AG09319 (cell line): Measurements from ENCODE around the gene TTC29.
"Not testable (repeated sequence)": the region's sequence is repeated elsewhere in the genome, so short reads cannot be mapped to it uniquely, and the experiment has no call there.

ENCODE experiments used
- DNase-seq: peaks from one replicate; pipeline ENCODE4 v3.0.0-alpha.2; 2010; ENCODE audit warnings: low read depth; ENCODE audit errors: extremely low read depth
- TF ChIP-seq, protein P1 (sequence below): IDR thresholded peaks from 2 replicates; pipeline ENCODE4 v1.5.1; 2011; ENCODE audit warnings: low read depth, mild to moderate bottlenecking, inconsistent platforms, low read length, moderate library complexity

Gene TTC29

DNA sequence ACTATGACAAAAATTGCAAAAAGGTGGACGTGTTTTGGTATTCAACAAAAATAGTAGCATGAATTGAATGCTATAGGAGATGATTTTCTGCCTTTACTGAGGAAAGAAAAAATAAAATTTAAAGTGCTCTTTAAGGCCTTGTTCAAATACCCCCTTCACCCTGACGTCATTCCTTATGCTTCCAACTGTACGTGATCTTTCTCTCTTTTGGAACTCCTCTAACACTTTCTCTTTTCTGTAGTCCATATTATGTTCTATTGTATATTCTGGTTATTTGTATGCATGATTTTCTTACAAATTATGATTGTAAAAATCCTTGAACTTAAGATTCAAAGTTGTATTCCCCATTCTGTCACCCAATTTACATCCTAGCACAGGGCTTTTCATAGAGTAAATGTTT lies 206.5 kb downstream of the TTC29 start:
- TF ChIP-seq, protein P1, sequence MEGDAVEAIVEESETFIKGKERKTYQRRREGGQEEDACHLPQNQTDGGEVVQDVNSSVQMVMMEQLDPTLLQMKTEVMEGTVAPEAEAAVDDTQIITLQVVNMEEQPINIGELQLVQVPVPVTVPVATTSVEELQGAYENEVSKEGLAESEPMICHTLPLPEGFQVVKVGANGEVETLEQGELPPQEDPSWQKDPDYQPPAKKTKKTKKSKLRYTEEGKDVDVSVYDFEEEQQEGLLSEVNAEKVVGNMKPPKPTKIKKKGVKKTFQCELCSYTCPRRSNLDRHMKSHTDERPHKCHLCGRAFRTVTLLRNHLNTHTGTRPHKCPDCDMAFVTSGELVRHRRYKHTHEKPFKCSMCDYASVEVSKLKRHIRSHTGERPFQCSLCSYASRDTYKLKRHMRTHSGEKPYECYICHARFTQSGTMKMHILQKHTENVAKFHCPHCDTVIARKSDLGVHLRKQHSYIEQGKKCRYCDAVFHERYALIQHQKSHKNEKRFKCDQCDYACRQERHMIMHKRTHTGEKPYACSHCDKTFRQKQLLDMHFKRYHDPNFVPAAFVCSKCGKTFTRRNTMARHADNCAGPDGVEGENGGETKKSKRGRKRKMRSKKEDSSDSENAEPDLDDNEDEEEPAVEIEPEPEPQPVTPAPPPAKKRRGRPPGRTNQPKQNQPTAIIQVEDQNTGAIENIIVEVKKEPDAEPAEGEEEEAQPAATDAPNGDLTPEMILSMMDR = no peak

DNA sequence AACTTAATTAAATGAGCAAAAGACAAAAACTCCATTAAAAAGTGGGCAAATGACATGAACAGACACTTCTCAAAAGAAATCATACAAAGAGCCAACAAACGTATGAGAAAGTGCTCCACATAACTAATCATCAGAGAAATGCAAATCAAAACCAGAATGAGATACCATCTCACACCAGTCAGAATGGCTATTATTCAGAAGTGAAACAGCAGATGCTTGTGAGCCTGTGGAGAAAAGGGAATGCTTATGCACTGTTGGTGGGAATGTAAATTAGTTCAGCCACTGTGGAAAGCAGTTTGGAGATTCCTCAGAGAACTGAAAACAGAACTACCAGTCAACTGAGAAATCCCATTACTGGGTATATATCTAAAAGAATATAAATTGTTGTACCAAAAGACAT lies 222.1 kb downstream of the TTC29 start:
- not testable (repeated sequence) for DNase-seq

More for the DNA sequence above, 206.5 kb downstream of the TTC29 start:
- DNase-seq = no peak

DNA sequence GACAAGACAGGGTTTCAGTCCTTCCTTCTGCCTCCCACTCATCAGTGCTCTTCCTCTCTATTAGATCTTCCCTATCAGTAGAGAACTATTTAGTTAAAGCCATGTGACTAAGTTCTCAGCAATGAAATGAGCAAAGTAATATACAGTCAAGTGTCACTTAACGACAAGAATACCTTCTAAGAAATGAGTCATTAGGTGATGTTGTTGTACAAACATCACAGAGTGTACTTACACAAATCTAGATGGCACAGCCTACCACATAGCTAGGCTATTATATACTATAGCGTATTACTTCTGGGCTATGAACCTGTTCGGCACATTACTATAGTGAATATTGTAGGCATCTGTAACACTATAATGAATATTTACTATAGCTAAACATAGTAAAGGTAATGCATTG lies 235.7 kb downstream of the TTC29 start:
- TF ChIP-seq, protein P1 = no peak
- DNase-seq = no peak

DNA sequence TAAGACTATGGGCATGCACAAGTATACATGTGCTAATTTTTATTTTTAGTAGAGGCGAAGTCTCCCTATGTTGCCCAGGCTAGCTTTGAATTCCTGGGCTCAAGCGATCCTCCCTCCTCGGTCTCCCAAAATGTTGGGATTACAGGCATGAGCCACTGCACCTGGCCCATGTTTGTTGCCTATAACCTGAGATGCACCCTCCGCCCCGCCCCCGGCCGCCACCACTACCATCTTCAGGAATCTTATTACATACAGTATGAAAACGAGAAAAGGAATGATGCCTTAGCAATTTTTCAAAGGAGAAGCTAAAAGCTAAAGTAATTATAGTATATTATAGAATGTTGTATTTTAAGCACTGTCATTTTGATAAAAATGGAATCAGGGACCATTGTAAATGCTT lies 245.8 kb downstream of the TTC29 start:
- TF ChIP-seq, protein P1 = no peak
- no peak for DNase-seq

DNA sequence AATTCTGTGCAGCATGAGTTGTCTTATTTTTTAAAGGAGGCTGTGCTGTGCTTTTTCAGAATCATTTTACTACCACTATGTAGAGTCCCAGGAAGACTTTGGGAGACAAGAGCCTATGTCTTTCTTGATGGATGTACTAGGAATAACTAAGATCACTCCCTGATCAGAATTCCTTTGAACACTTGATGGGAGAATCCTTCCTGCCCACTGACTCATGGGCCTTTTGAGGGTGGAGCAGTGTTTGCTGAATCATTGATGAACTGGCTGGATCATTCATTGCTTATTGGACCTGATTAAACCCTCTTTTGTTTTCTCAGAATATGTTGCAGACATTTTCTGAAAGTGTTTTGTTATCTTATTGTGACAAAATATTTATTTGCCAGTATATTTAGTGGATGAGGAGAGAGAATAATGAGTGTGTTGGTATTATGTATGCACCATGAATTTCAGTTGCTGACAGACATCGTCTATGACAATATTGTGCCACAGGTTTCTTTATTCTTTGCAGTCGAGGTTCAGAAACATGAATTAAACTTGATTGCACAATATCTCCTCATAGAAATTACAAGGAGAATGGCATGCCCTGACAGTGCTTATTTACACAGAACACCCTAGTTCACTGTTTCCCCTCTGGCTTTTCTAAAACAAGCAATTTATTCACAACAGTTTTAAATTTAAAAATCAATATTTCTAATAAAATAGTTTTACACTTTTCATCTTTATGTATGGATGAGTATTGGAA lies 270.7 kb downstream of the TTC29 start:
- TF ChIP-seq, protein P1 = no peak
- DNase-seq = no peak

DNA sequence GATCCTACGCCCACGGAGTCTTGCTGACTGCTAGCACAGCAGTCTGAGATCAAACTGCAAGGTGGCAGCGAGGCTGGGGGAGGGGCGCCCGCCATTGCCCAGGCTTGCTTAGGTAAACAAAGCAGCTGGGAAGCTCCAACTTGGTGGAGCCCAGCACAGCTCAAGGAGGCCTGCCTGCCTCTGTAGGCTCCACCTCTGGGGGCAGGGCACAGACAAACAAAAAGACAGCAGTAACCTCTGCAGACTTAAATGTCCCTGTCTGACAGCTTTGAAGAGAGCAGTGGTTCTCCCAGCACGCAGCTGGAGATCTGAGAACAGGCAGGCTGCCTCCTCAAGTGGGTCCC lies 281.7 kb downstream of the TTC29 start:
- DNase-seq = not testable (repeated sequence)

DNA sequence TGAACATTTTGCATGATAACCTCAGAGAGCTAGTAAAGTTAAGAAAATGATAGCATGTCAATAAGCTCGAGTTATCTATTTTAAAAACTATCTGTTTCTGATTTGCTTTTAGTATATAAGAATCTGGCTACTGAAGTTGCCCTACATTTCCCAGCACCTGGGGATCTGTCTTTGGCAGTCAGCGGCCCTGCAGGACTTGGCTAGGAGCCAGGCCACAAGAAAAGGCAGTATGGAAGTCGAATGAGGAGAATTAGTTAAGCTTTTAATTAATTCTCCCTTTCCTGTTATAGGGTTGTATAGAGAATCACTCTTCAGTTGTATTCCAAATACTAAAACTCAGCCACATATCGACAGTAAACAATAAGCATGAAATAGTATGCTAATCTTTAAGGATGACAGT lies 284.3 kb downstream of the TTC29 start:
- no peak for DNase-seq
- TF ChIP-seq, protein P1 = no peak
